Measurements from ENCODE around the gene METAP1.

- TF ChIP-seq, protein P1, sequence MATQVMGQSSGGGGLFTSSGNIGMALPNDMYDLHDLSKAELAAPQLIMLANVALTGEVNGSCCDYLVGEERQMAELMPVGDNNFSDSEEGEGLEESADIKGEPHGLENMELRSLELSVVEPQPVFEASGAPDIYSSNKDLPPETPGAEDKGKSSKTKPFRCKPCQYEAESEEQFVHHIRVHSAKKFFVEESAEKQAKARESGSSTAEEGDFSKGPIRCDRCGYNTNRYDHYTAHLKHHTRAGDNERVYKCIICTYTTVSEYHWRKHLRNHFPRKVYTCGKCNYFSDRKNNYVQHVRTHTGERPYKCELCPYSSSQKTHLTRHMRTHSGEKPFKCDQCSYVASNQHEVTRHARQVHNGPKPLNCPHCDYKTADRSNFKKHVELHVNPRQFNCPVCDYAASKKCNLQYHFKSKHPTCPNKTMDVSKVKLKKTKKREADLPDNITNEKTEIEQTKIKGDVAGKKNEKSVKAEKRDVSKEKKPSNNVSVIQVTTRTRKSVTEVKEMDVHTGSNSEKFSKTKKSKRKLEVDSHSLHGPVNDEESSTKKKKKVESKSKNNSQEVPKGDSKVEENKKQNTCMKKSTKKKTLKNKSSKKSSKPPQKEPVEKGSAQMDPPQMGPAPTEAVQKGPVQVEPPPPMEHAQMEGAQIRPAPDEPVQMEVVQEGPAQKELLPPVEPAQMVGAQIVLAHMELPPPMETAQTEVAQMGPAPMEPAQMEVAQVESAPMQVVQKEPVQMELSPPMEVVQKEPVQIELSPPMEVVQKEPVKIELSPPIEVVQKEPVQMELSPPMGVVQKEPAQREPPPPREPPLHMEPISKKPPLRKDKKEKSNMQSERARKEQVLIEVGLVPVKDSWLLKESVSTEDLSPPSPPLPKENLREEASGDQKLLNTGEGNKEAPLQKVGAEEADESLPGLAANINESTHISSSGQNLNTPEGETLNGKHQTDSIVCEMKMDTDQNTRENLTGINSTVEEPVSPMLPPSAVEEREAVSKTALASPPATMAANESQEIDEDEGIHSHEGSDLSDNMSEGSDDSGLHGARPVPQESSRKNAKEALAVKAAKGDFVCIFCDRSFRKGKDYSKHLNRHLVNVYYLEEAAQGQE (IDR thresholded peaks at IDR 0.05; ENCODE audit: unreplicated experiment) = no peak
- no peak for TF ChIP-seq EZH2 (IDR thresholded peaks at IDR 0.05; ENCODE audit: low read depth, unreplicated experiment)
- TF ChIP-seq CREB1 (CRISPR knock-in tag; IDR thresholded peaks at IDR 0.05; ENCODE audit: low read depth) = no peak
- no peak for TF ChIP-seq ETS1 (IDR thresholded peaks at IDR 0.05)
- TF ChIP-seq, protein P2, sequence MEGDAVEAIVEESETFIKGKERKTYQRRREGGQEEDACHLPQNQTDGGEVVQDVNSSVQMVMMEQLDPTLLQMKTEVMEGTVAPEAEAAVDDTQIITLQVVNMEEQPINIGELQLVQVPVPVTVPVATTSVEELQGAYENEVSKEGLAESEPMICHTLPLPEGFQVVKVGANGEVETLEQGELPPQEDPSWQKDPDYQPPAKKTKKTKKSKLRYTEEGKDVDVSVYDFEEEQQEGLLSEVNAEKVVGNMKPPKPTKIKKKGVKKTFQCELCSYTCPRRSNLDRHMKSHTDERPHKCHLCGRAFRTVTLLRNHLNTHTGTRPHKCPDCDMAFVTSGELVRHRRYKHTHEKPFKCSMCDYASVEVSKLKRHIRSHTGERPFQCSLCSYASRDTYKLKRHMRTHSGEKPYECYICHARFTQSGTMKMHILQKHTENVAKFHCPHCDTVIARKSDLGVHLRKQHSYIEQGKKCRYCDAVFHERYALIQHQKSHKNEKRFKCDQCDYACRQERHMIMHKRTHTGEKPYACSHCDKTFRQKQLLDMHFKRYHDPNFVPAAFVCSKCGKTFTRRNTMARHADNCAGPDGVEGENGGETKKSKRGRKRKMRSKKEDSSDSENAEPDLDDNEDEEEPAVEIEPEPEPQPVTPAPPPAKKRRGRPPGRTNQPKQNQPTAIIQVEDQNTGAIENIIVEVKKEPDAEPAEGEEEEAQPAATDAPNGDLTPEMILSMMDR (conservative IDR thresholded peaks at IDR 0.05; ENCODE audit: low read depth in 2 of 2) = no peak
- no peak for TF ChIP-seq EZH2phosphoT487 (IDR thresholded peaks at IDR 0.05; ENCODE audit: unreplicated experiment)
- TF ChIP-seq ZNF331 (CRISPR knock-in tag; IDR thresholded peaks at IDR 0.05; ENCODE audit: low read depth) = no peak
- TF ChIP-seq POLR2AphosphoS5 (IDR thresholded peaks at IDR 0.05; ENCODE audit: low read depth) = no peak
- TF ChIP-seq STAT1 (IDR thresholded peaks at IDR 0.05; ENCODE audit: unreplicated experiment) = no peak
Measured at GRCh38 chr4:98993419-98994071, 2.0 kb upstream of the METAP1 start.

Measured in GM23338 (cell line).